Measurements from ENCODE around the gene IL2RA. TPM values are rescaled to one million over a fixed set of nuclear protein-coding genes. Genes with fewer than 3 reads are reported as not detected.

The IL2RA gene
- total RNA-seq, 2 donors from 2014 or later: not detected

- Histone ChIP-seq H3K27me3 (ENCODE audit: control insufficient read depth, insufficient read depth, low read length, poor library complexity, severe bottlenecking) (no peaks in the 10 kb centered on the region), H3K9me3 (ENCODE audit: control insufficient read depth, low read length) (no peaks in the 10 kb centered on the region), H3K4me1 (ENCODE audit: control insufficient read depth, insufficient read depth, low read length) (peaks cover 8% of the 10 kb centered on the region), H3K4me3 (ENCODE audit: low read length) (no peak overlapping the region), H3K9ac (ENCODE audit: extremely low read depth, low read length, poor library complexity, severe bottlenecking) (no peak overlapping the region), H3K27ac (ENCODE audit: low read depth, low read length) (no peak overlapping the region), H3K36me3 (ENCODE audit: control insufficient read depth, insufficient read depth, low read length) (no peaks in the 10 kb centered on the region)
- Mint-ChIP-seq H3K27me3 (ENCODE audit: insufficient read depth) (peaks cover 4% of the 10 kb centered on the region), H3K27ac (no peak overlapping the region), H3K4me3 (no peak overlapping the region), H3K36me3 (ENCODE audit: low read depth) (no peaks in the 10 kb centered on the region), H3K9me3 (no peaks in the 10 kb centered on the region), H3K4me1 (peaks cover 4% of the 10 kb centered on the region)
- no peak for DNase-seq
- WGBS, 2 experiments (ENCODE audit: insufficient coverage in 1 of 2, insufficient read length in 1 of 2): 88 to 91% methylated on average over 5 of the region's 5 CpGs
- TF ChIP-seq, protein P1, sequence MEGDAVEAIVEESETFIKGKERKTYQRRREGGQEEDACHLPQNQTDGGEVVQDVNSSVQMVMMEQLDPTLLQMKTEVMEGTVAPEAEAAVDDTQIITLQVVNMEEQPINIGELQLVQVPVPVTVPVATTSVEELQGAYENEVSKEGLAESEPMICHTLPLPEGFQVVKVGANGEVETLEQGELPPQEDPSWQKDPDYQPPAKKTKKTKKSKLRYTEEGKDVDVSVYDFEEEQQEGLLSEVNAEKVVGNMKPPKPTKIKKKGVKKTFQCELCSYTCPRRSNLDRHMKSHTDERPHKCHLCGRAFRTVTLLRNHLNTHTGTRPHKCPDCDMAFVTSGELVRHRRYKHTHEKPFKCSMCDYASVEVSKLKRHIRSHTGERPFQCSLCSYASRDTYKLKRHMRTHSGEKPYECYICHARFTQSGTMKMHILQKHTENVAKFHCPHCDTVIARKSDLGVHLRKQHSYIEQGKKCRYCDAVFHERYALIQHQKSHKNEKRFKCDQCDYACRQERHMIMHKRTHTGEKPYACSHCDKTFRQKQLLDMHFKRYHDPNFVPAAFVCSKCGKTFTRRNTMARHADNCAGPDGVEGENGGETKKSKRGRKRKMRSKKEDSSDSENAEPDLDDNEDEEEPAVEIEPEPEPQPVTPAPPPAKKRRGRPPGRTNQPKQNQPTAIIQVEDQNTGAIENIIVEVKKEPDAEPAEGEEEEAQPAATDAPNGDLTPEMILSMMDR (conservative IDR thresholded peaks at IDR 0.05): no peak
Observed at GRCh38 chr10:6018422-6018821, 43.7 kb downstream of the IL2RA start.

- Histone ChIP-seq H3K27me3 (ENCODE audit: control insufficient read depth, insufficient read depth, low read length, poor library complexity, severe bottlenecking) (no peaks in the 10 kb centered on the region), H3K4me3 (ENCODE audit: low read length) (no peak overlapping the region), H3K9me3 (ENCODE audit: control insufficient read depth, low read length) (no peaks in the 10 kb centered on the region), H3K4me1 (ENCODE audit: control insufficient read depth, insufficient read depth, low read length) (peaks cover 8% of the 10 kb centered on the region), H3K9ac (ENCODE audit: extremely low read depth, low read length, poor library complexity, severe bottlenecking) (no peak overlapping the region), H3K36me3 (ENCODE audit: control insufficient read depth, insufficient read depth, low read length) (no peaks in the 10 kb centered on the region), H3K27ac (ENCODE audit: low read depth, low read length) (no peak overlapping the region)
- Mint-ChIP-seq H3K4me3 (no peak overlapping the region), H3K36me3 (ENCODE audit: low read depth) (no peaks in the 10 kb centered on the region), H3K4me1 (peaks cover 4% of the 10 kb centered on the region), H3K9me3 (no peaks in the 10 kb centered on the region), H3K27me3 (ENCODE audit: insufficient read depth) (peaks cover 4% of the 10 kb centered on the region), H3K27ac (no peak overlapping the region)
- 89 to 95% methylated on average over 3 to 8 of the region's 8 CpGs for WGBS, 2 experiments (ENCODE audit: insufficient coverage in 1 of 2, insufficient read length in 1 of 2)
- TF ChIP-seq, protein P1 (conservative IDR thresholded peaks at IDR 0.05): no peak
- no peak for DNase-seq
Observed at GRCh38 chr10:6017781-6018354, 44.3 kb downstream of the IL2RA start.

GRCh38 chr10:6014241-6014761 lies 47.9 kb downstream of the IL2RA start:
- Histone ChIP-seq H3K27me3 (ENCODE audit: control insufficient read depth, insufficient read depth, low read length, poor library complexity, severe bottlenecking) (no peaks in the 10 kb centered on the region), H3K9ac (ENCODE audit: extremely low read depth, low read length, poor library complexity, severe bottlenecking) (no peak overlapping the region), H3K36me3 (ENCODE audit: control insufficient read depth, insufficient read depth, low read length) (no peaks in the 10 kb centered on the region), H3K4me1 (ENCODE audit: control insufficient read depth, insufficient read depth, low read length) (peaks cover 8% of the 10 kb centered on the region), H3K4me3 (ENCODE audit: low read length) (no peak overlapping the region), H3K27ac (ENCODE audit: low read depth, low read length) (no peak overlapping the region), H3K9me3 (ENCODE audit: control insufficient read depth, low read length) (no peaks in the 10 kb centered on the region)
- WGBS, 2 experiments (ENCODE audit: insufficient coverage in 1 of 2, insufficient read length in 1 of 2): 55 to 59% methylated on average over 3 to 6 of the region's 6 CpGs
- Mint-ChIP-seq H3K4me3 (no peak overlapping the region), H3K36me3 (ENCODE audit: low read depth) (no peaks in the 10 kb centered on the region), H3K27me3 (ENCODE audit: insufficient read depth) (peaks cover 4% of the 10 kb centered on the region), H3K27ac (no peak overlapping the region), H3K9me3 (no peaks in the 10 kb centered on the region), H3K4me1 (peaks cover 4% of the 10 kb centered on the region)
- TF ChIP-seq, protein P1 (conservative IDR thresholded peaks at IDR 0.05): peak; percentile 88
- peak; percentile 85 for DNase-seq

Data from endodermal cell (in vitro differentiated cells).